GM12875 (cell line): ENCODE measurements around the gene FAR2.

Source experiments
- H3K4me3 ChIP-seq: one replicate; pipeline ENCODE4 v1.5.1; 2011; ENCODE audit warnings: low read depth, low read length, control low read depth
- TF ChIP-seq, protein P1 (sequence below): IDR thresholded peaks from 2 replicates; pipeline ENCODE4 v1.5.1; 2011; ENCODE audit warnings: low read depth, mild to moderate bottlenecking, control low read depth, inconsistent platforms, low read length, moderate library complexity, borderline replicate concordance; ENCODE audit not compliant: insufficient read depth

Gene FAR2

DNA sequence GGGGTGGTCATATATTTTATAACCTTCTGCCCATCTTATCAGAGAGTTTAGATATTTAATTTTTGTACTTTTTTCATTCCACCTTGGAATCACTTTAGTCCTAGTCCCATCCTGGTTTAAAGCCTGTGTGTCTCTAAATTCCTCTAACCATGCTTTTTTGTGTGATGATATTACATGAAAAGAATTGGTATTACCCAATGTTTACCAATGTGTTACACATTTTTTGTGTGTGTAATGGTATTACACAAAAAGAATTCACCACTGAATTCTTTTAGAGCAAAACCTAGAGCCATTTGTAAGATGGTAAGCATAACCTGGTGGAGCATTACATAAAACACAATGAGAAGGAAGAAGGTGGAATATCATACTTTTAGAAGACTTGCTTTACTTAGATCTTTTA is 77.5 kb downstream of the FAR2 start:
- TF ChIP-seq, protein P1, sequence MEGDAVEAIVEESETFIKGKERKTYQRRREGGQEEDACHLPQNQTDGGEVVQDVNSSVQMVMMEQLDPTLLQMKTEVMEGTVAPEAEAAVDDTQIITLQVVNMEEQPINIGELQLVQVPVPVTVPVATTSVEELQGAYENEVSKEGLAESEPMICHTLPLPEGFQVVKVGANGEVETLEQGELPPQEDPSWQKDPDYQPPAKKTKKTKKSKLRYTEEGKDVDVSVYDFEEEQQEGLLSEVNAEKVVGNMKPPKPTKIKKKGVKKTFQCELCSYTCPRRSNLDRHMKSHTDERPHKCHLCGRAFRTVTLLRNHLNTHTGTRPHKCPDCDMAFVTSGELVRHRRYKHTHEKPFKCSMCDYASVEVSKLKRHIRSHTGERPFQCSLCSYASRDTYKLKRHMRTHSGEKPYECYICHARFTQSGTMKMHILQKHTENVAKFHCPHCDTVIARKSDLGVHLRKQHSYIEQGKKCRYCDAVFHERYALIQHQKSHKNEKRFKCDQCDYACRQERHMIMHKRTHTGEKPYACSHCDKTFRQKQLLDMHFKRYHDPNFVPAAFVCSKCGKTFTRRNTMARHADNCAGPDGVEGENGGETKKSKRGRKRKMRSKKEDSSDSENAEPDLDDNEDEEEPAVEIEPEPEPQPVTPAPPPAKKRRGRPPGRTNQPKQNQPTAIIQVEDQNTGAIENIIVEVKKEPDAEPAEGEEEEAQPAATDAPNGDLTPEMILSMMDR: no peak
- no peak overlapping the region for H3K4me3 ChIP-seq

DNA sequence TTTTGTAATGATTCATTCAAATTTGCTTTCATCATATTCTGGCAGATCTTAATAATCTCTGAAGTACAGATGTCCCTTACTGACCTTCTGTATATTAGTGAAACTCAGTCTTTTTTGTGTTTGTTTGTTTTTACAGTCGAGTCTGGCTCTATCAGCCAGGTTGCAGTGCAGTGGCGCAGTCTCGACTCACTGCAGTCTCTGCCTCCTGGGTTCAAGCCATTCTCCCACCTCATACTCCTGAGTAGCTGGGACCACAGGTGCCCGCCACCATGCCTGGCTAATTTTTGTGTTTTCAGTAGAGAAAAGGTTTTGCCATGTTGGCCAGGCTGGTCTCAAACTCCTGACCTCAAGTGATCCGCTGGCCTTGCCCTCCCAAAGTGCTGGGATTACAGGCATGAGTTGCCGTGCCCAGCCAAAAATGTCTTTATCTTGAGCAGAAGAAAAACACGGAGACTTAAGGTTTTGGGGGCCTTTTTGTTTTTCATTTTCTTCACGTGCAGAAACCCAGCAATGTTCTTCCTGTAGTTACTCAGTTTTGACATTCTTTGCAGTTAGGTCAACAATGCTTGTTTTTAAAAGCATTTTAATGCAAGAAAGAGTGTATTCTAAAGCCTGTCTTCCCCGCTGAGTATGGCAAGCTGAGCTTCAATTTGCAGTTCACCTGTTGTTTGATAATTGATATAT is 79.5 kb downstream of the FAR2 start:
- no peak overlapping the region for H3K4me3 ChIP-seq
- TF ChIP-seq, protein P1: no peak

DNA sequence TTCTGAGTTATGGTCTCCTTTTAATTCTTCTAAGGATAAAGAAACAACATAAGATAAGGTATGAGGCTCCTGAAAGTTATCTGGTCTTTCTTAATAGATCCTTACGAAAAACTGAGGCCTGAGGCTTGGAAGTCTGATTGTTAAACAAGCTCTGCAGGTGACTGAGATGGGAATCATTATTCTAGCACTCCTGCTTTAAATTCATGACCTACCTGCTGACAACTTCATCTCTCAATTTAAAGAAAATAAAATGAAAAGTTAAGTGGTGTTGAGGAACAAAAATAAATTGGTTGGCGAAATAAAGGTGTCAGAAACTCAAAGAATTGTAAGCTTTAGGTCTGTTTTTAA is 80.1 kb downstream of the FAR2 start:
- TF ChIP-seq, protein P1: no peak
- no peak overlapping the region for H3K4me3 ChIP-seq

DNA sequence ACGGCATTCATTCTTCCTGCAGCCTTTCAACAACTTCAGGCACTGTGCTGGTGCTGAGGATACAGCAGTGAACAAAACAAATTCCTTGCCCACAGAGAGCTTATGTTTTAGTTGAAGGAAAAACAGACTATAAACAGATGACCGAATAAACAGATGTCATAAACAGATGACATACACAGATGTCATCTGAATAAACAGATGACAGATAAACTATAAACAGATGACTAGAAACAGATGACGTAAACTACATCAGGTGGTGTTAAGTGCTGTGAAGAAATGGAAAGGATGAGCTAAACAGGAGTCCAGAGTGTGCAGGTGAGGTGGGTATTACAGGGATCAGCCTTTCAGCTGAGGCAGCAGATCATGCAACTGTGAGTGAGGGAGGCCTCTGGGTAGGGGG is 80.9 kb downstream of the FAR2 start:
- H3K4me3 ChIP-seq: no peak overlapping the region
- TF ChIP-seq, protein P1: no peak

DNA sequence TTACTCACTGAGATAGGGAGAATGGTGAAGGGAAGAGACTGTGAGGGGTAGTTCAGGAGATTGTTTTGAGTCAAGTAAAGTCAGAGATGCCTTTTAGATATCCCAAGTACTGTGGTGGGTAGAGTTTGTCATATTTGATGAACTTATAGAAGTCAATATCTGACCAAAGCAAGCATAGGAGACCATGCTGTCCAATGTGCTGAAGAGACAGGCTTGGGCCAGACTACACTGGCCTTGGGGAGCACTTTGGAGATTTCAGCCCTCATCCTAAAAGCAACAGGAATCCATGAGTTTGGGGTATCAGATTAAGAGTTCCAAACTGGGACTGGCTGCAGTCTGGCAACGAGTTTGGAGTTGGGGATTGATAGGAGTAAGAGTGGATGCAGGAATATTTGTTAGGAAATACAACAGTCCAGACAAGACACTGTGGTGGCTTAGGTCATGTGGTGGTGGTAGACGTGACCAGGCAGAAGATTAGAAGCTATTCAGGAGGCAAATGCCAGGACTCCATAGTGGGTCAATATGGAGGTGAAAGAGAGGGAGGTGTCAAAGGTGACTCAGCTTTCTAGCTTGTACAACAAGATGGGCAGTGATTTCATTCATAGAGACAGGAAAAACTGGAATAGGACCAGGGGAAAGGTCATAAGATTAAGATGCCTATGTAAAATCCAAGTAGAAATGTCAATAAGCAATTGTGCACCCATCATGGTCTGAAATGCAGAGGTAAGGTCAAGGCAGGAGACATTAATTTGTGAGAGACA is 81.9 kb downstream of the FAR2 start:
- no peak overlapping the region for H3K4me3 ChIP-seq
- TF ChIP-seq, protein P1: no peak

DNA sequence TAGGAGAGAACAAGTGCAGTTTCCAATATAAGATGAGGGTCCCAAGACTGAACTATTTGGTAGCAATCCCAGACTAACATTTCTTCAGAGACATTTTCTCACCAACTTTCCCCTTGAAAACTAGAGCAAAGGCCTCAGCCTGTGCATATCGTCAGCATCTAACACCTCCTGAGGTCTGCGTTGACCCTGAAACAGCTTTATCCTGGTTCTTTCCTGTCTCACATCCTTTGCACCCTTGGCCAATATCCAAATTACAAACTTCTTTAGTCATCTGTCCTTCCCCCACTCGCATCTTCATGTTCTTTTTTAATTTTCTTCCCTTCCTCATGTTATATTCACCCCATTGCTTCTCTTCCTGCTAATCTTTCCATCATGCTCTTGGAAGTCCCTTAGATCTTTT is 83.0 kb downstream of the FAR2 start:
- TF ChIP-seq, protein P1: no peak
- H3K4me3 ChIP-seq: no peak overlapping the region

DNA sequence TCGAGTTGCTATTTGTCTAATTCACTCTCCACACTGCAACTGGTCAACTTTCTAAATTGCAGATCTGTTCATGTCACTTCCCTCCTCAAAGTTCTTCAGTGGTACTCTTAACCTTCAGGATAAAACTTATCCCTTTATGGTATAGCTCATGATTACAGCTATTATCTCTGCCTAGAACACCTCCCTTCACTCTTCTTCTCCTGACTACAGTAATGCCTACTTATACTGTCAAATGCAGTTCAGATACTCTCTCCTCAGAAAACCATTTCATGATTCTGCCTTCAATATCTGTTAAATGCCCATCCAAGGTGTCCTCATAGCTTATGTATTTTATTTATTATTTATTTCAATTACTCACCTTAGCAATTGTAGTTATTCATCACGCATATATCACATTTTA is 85.5 kb downstream of the FAR2 start:
- no peak overlapping the region for H3K4me3 ChIP-seq
- TF ChIP-seq, protein P1: no peak
